Osteoblast (primary cell): ENCODE measurements around the gene EFCAB3. TPM values are rescaled to one million over a fixed set of nuclear protein-coding genes. Genes with fewer than 3 reads are reported as not detected.

Experiments used
- DNase-seq: peaks from one replicate; pipeline ENCODE4 v3.0.0; 2011; ENCODE audit warnings: low spot score, mixed read lengths; ENCODE audit not compliant: insufficient read length; ENCODE audit errors: missing footprints
- H2AFZ ChIP-seq: 2 replicates; pipeline ENCODE4 v1.6.0; 2011; ENCODE audit warnings: mild to moderate bottlenecking, low read length
- H3K27ac ChIP-seq: 2 replicates; pipeline ENCODE4 v1.5.1; 2011; ENCODE audit warnings: mild to moderate bottlenecking, low read depth, low read length, moderate library complexity
- H3K27me3 ChIP-seq: 2 replicates; pipeline ENCODE4 v1.6.0; 2012; ENCODE audit warnings: mild to moderate bottlenecking, control low read depth, inconsistent platforms, low read length, moderate library complexity; ENCODE audit not compliant: insufficient read depth
- H3K36me3 ChIP-seq: 2 replicates; pipeline ENCODE4 v1.5.1; 2011; ENCODE audit warnings: mild to moderate bottlenecking, low read length, control low read depth, moderate library complexity; ENCODE audit not compliant: insufficient read depth
- H3K4me1 ChIP-seq: 2 replicates; pipeline ENCODE4 v1.5.1; 2011; ENCODE audit warnings: mild to moderate bottlenecking, low read length, control low read depth, moderate library complexity; ENCODE audit not compliant: insufficient read depth
- H3K4me2 ChIP-seq: 2 replicates; pipeline ENCODE4 v1.6.0; 2011; ENCODE audit warnings: mild to moderate bottlenecking, low read length; ENCODE audit not compliant: insufficient read depth
- H3K4me3 ChIP-seq: fragments of 200-600 bp; sonication (generic); 3 replicates; pipeline ENCODE4 v1.5.1; 2012; ENCODE audit warnings: mild to moderate bottlenecking, low read length, inconsistent platforms; ENCODE audit not compliant: insufficient read depth
- H3K79me2 ChIP-seq: 2 replicates; pipeline ENCODE4 v1.6.0; 2012; ENCODE audit warnings: mild to moderate bottlenecking, low read length, control low read depth, inconsistent platforms; ENCODE audit not compliant: insufficient read depth
- H3K9me3 ChIP-seq: 2 replicates; pipeline ENCODE4 v1.5.1; 2011; ENCODE audit warnings: low read depth, low read length, control low read depth
- H4K20me1 ChIP-seq: 2 replicates; pipeline ENCODE4 v1.6.0; 2012; ENCODE audit warnings: mild to moderate bottlenecking, low read length, control low read depth; ENCODE audit not compliant: insufficient read depth
- total RNA-seq: library from RNA; depleted of rRNA; stranded (reverse); fragments of >200 nt; gene quantifications from 2 replicates; pipeline ENCODE4 v1.2.3, GENCODE V29; 2012
- TF ChIP-seq, protein P1 (sequence below): IDR thresholded peaks from 2 replicates; pipeline ENCODE4 v1.5.1; 2011; ENCODE audit warnings: mild to moderate bottlenecking, low read depth, low read length, moderate library complexity; ENCODE audit errors: extremely low read depth

The EFCAB3 gene
- total RNA-seq = not detected in 2 replicates

- DNase-seq = no peak
- Histone ChIP-seq H3K27ac (no peak within 1 kb of the TSS), H3K4me1 (no peaks in the 10 kb centered on the region), H2AFZ (no peak within 1 kb of the TSS), H3K36me3 (no peaks in the 10 kb centered on the region), H3K4me3 (no peak within 1 kb of the TSS), H3K27me3 (peaks cover 37% of the 10 kb centered on the region), H3K4me2 (no peak within 1 kb of the TSS), H3K9me3 (no peaks in the 10 kb centered on the region), H3K79me2 (no peaks in the 10 kb centered on the region), H4K20me1 (no peaks in the 10 kb centered on the region)
- TF ChIP-seq, protein P1, sequence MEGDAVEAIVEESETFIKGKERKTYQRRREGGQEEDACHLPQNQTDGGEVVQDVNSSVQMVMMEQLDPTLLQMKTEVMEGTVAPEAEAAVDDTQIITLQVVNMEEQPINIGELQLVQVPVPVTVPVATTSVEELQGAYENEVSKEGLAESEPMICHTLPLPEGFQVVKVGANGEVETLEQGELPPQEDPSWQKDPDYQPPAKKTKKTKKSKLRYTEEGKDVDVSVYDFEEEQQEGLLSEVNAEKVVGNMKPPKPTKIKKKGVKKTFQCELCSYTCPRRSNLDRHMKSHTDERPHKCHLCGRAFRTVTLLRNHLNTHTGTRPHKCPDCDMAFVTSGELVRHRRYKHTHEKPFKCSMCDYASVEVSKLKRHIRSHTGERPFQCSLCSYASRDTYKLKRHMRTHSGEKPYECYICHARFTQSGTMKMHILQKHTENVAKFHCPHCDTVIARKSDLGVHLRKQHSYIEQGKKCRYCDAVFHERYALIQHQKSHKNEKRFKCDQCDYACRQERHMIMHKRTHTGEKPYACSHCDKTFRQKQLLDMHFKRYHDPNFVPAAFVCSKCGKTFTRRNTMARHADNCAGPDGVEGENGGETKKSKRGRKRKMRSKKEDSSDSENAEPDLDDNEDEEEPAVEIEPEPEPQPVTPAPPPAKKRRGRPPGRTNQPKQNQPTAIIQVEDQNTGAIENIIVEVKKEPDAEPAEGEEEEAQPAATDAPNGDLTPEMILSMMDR = no peak
These were observed at the start of gene EFCAB3 for GRCh38 chr17:62380253-62380652. Gene EFCAB3 (plus strand): TSS chr17:62380553. CDS start chr17:62382980, 2,427 bp downstream.

DNA sequence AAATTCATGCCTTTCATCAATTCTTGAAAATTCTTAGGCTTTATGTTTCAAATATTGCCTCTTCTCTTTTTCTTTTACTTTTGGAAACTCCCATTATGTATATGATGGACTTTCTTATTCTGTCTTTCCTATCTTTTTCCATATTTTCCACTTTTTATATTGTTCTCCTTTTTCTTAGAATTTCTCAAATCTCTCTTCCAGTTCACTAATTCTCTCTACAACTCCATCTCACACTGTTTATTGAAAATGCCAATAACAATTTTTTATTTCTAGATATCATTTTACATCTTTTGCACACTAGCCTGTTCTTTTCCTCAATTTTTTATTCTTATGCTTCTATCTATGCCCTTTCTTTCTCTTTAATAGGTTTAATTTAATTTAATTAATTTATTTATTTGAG is 43.8 kb upstream of the EFCAB3 start:
- TF ChIP-seq, protein P1 = no peak
- DNase-seq = no peak
- H3K4me2 ChIP-seq = no peak overlapping the region
- H3K27me3 ChIP-seq = no peaks in the 10 kb centered on the region
- H3K9me3 ChIP-seq = no peaks in the 10 kb centered on the region
- H3K4me3 ChIP-seq = no peak overlapping the region
- H2AFZ ChIP-seq = no peak overlapping the region
- no peaks in the 10 kb centered on the region for H3K79me2 ChIP-seq
- no peaks in the 10 kb centered on the region for H3K4me1 ChIP-seq
- no peak overlapping the region for H3K27ac ChIP-seq
- no peaks in the 10 kb centered on the region for H4K20me1 ChIP-seq
- no peaks in the 10 kb centered on the region for H3K36me3 ChIP-seq

- Histone ChIP-seq H3K9me3 (no peaks in the 10 kb centered on the region), H3K27me3 (peaks cover 5% of the 10 kb centered on the region), H3K4me2 (no peak overlapping the region), H3K79me2 (no peaks in the 10 kb centered on the region), H2AFZ (peak overlapping the region; percentile 7), H3K4me1 (no peaks in the 10 kb centered on the region), H3K36me3 (no peaks in the 10 kb centered on the region), H3K4me3 (no peak overlapping the region), H4K20me1 (no peaks in the 10 kb centered on the region), H3K27ac (no peak overlapping the region)
- peak; percentile 13 for DNase-seq
- TF ChIP-seq, protein P1 = no peak
These were observed 36.5 kb upstream of the EFCAB3 start for GRCh38 chr17:62343764-62344270.

GRCh38 chr17:62351176-62351575 is 29.2 kb upstream of the EFCAB3 start:
- H3K4me3 ChIP-seq = no peak overlapping the region
- no peak overlapping the region for H3K4me2 ChIP-seq
- no peak overlapping the region for H2AFZ ChIP-seq
- no peaks in the 10 kb centered on the region for H3K4me1 ChIP-seq
- DNase-seq = no peak
- H3K27ac ChIP-seq = no peak overlapping the region
- no peaks in the 10 kb centered on the region for H3K9me3 ChIP-seq
- TF ChIP-seq, protein P1 = no peak
- no peaks in the 10 kb centered on the region for H3K36me3 ChIP-seq
- H3K79me2 ChIP-seq = no peaks in the 10 kb centered on the region
- H4K20me1 ChIP-seq = no peaks in the 10 kb centered on the region
- H3K27me3 ChIP-seq = peaks cover 12% of the 10 kb centered on the region
